Measurements from ENCODE around the gene ABHD16B. TPM values are rescaled to one million over a fixed set of nuclear protein-coding genes. Genes with fewer than 3 reads are reported as not detected.
A peak's percentile ranks its signal among the peaks of the same experiment; 100 is the strongest.

The ABHD16B gene
- total RNA-seq, 2 donors from 2014 or later: not detected

- Mint-ChIP-seq H3K36me3 (ENCODE audit: low read depth) (no peaks in the 10 kb centered on the region), H3K4me3 (peak overlapping the region; percentile 90), H3K27ac (peak overlapping the region; percentile 78), H3K4me1 (peaks cover 31% of the 10 kb centered on the region), H3K27me3 (no peaks in the 10 kb centered on the region)
- ATAC-seq: no peak
- no peaks in the 10 kb centered on the region for H3K9me3 ChIP-seq (ENCODE audit: control insufficient read depth, low read length, poor library complexity, severe bottlenecking)
- no peak for DNase-seq
Observed at GRCh38 chr20:63893999-63894357, 32.7 kb downstream of the ABHD16B start.

- no peaks in the 10 kb centered on the region for H3K36me3 Mint-ChIP-seq (ENCODE audit: low read depth)
- H3K27ac Mint-ChIP-seq: peak within 1 kb of the TSS; percentile 95
- peak; percentile 97 to 99 (median 98) for DNase-seq
- H3K9me3 ChIP-seq (ENCODE audit: control insufficient read depth, low read length, poor library complexity, severe bottlenecking): no peaks in the 10 kb centered on the region
- peak within 1 kb of the TSS; percentile 93 for H3K4me3 Mint-ChIP-seq
- H3K27me3 Mint-ChIP-seq: no peaks in the 10 kb centered on the region
- ATAC-seq: peak; percentile 90
- peaks cover 34% of the 10 kb centered on the region for H3K4me1 Mint-ChIP-seq
Observed at GRCh38 chr20:63894358-63895201, 33.3 kb downstream of the ABHD16B start, which contains the start of gene DNAJC5. TSS of gene DNAJC5 (plus strand) at chr20:63895126. CDS start at chr20:63928346, 33,220 bp downstream.

GRCh38 chr20:63895202-63895951 is 34.1 kb downstream of the ABHD16B start:
- H3K4me1 Mint-ChIP-seq: peaks cover 34% of the 10 kb centered on the region
- H3K4me3 Mint-ChIP-seq: peak overlapping the region; percentile 93
- H3K27ac Mint-ChIP-seq: peak overlapping the region; percentile 95
- ATAC-seq: no peak
- H3K36me3 Mint-ChIP-seq (ENCODE audit: low read depth): no peaks in the 10 kb centered on the region
- H3K27me3 Mint-ChIP-seq: no peaks in the 10 kb centered on the region
- H3K9me3 ChIP-seq (ENCODE audit: control insufficient read depth, low read length, poor library complexity, severe bottlenecking): no peaks in the 10 kb centered on the region
- DNase-seq: no peak

- ATAC-seq (peak; percentile 24), DNase-seq (no peak)
- H3K27ac Mint-ChIP-seq: peak overlapping the region; percentile 95
- no peaks in the 10 kb centered on the region for H3K27me3 Mint-ChIP-seq
- H3K4me3 Mint-ChIP-seq: peak overlapping the region; percentile 93
- H3K36me3 Mint-ChIP-seq (ENCODE audit: low read depth): no peaks in the 10 kb centered on the region
- H3K4me1 Mint-ChIP-seq: peaks cover 34% of the 10 kb centered on the region
- no peaks in the 10 kb centered on the region for H3K9me3 ChIP-seq (ENCODE audit: control insufficient read depth, low read length, poor library complexity, severe bottlenecking)
Observed at GRCh38 chr20:63895952-63896263, 34.6 kb downstream of the ABHD16B start.

GRCh38 chr20:63896264-63897105 is 35.2 kb downstream of the ABHD16B start:
- H3K4me3 Mint-ChIP-seq: peak overlapping the region; percentile 93
- H3K9me3 ChIP-seq (ENCODE audit: control insufficient read depth, low read length, poor library complexity, severe bottlenecking): no peaks in the 10 kb centered on the region
- no peaks in the 10 kb centered on the region for H3K27me3 Mint-ChIP-seq
- peak overlapping the region; percentile 95 for H3K27ac Mint-ChIP-seq
- peaks cover 40% of the 10 kb centered on the region for H3K4me1 Mint-ChIP-seq
- DNase-seq (no peak), ATAC-seq (peak; percentile 23)
- H3K36me3 Mint-ChIP-seq (ENCODE audit: low read depth): no peaks in the 10 kb centered on the region

GRCh38 chr20:63897978-63898561 is 36.8 kb downstream of the ABHD16B start:
- H3K4me3 Mint-ChIP-seq: no peak overlapping the region
- peaks cover 47% of the 10 kb centered on the region for H3K4me1 Mint-ChIP-seq
- ATAC-seq: no peak
- H3K36me3 Mint-ChIP-seq (ENCODE audit: low read depth): no peaks in the 10 kb centered on the region
- H3K9me3 ChIP-seq (ENCODE audit: control insufficient read depth, low read length, poor library complexity, severe bottlenecking): no peaks in the 10 kb centered on the region
- no peak for DNase-seq
- H3K27me3 Mint-ChIP-seq: no peaks in the 10 kb centered on the region
- H3K27ac Mint-ChIP-seq: peak overlapping the region; percentile 95

GRCh38 chr20:63898882-63899558 is 37.7 kb downstream of the ABHD16B start:
- DNase-seq: no peak
- H3K27ac Mint-ChIP-seq: peak overlapping the region; percentile 95
- no peaks in the 10 kb centered on the region for H3K9me3 ChIP-seq (ENCODE audit: control insufficient read depth, low read length, poor library complexity, severe bottlenecking)
- H3K4me3 Mint-ChIP-seq: peak overlapping the region; percentile 39
- H3K4me1 Mint-ChIP-seq: peaks cover 51% of the 10 kb centered on the region
- H3K36me3 Mint-ChIP-seq (ENCODE audit: low read depth): no peaks in the 10 kb centered on the region
- ATAC-seq: no peak
- no peaks in the 10 kb centered on the region for H3K27me3 Mint-ChIP-seq

GRCh38 chr20:63900413-63900812 is 39.1 kb downstream of the ABHD16B start:
- DNase-seq: no peak
- H3K4me1 Mint-ChIP-seq: peaks cover 56% of the 10 kb centered on the region

GRCh38 chr20:63903796-63904561 is 42.7 kb downstream of the ABHD16B start:
- no peak for DNase-seq
- no peaks in the 10 kb centered on the region for H3K9me3 ChIP-seq (ENCODE audit: control insufficient read depth, low read length, poor library complexity, severe bottlenecking)
- H3K36me3 Mint-ChIP-seq (ENCODE audit: low read depth): no peaks in the 10 kb centered on the region
- H3K4me3 Mint-ChIP-seq: no peak overlapping the region
- no peak for ATAC-seq
- peaks cover 37% of the 10 kb centered on the region for H3K4me1 Mint-ChIP-seq
- H3K27ac Mint-ChIP-seq: peak overlapping the region; percentile 91
- H3K27me3 Mint-ChIP-seq: no peaks in the 10 kb centered on the region

More at GRCh38 chr20:63900413-63900812, 39.1 kb downstream of the ABHD16B start:
- Mint-ChIP-seq H3K27ac (peak overlapping the region; percentile 91), H3K27me3 (no peaks in the 10 kb centered on the region), H3K4me3 (no peak overlapping the region), H3K36me3 (ENCODE audit: low read depth) (no peaks in the 10 kb centered on the region)
- no peak for ATAC-seq
- H3K9me3 ChIP-seq (ENCODE audit: control insufficient read depth, low read length, poor library complexity, severe bottlenecking): no peaks in the 10 kb centered on the region

- ATAC-seq: no peak
- no peak for DNase-seq
- H3K4me3 Mint-ChIP-seq: no peak overlapping the region
- H3K36me3 Mint-ChIP-seq (ENCODE audit: low read depth): peaks cover 2% of the 10 kb centered on the region
- H3K27me3 Mint-ChIP-seq: no peaks in the 10 kb centered on the region
- H3K9me3 ChIP-seq (ENCODE audit: control insufficient read depth, low read length, poor library complexity, severe bottlenecking): no peaks in the 10 kb centered on the region
- peaks cover 39% of the 10 kb centered on the region for H3K4me1 Mint-ChIP-seq
- no peak overlapping the region for H3K27ac Mint-ChIP-seq
Observed at GRCh38 chr20:63908008-63908682, 46.8 kb downstream of the ABHD16B start.

GRCh38 chr20:63911176-63911575 is 49.9 kb downstream of the ABHD16B start:
- DNase-seq (no peak), ATAC-seq (no peak)
- H3K27me3 Mint-ChIP-seq: no peaks in the 10 kb centered on the region
- H3K4me1 Mint-ChIP-seq: peaks cover 27% of the 10 kb centered on the region
- H3K36me3 Mint-ChIP-seq (ENCODE audit: low read depth): peaks cover 2% of the 10 kb centered on the region
- no peak overlapping the region for H3K4me3 Mint-ChIP-seq
- peak overlapping the region; percentile 51 for H3K27ac Mint-ChIP-seq
- H3K9me3 ChIP-seq (ENCODE audit: control insufficient read depth, low read length, poor library complexity, severe bottlenecking): no peaks in the 10 kb centered on the region
